B cell (primary cell): ENCODE results near the gene SCYL2. TPM values are rescaled to one million over a fixed set of nuclear protein-coding genes. Genes with fewer than 3 reads are reported as not detected.

ENCODE experiments used
- ATAC-seq: fragments of 200-7000 bp; cut with Tn5 transposase; one replicate; pipeline ENCODE4 v1.10.0; 2021; ENCODE audit warnings: low read depth, mild to moderate bottlenecking, moderate number of reproducible peaks, moderate library complexity
- CTCF ChIA-PET: fragments of 350-600 bp; sonication (Branson Sonifier 250); formaldehyde crosslinking; loops from one replicate; lab custom pipeline; 2021; ENCODE audit warnings: antibody characterized with exemption, inconsistent platforms; lab: Charles Lee
- POLR2A ChIA-PET: fragments of 350-600 bp; sonication (Branson Sonifier 250); formaldehyde crosslinking; loops from one replicate; lab custom pipeline; 2021; ENCODE audit warnings: antibody characterized with exemption; lab: Charles Lee
- DNase-seq: peaks from one replicate; pipeline ENCODE4 v3.0.0; 2013
- H2AFZ ChIP-seq: 2 replicates; pipeline ENCODE4 v1.6.1; 2012; ENCODE audit warnings: mild to moderate bottlenecking, low read depth, low read length; ENCODE audit not compliant: insufficient read depth, poor library complexity, severe bottlenecking
- H3K27ac ChIP-seq, 2 donors: 1 replicate in 1 of 2; 2 replicates in 1 of 2; pipeline ENCODE4 v1.5.1; 2012 to 2013; ENCODE audit warnings: low read length in 2 of 2, mild to moderate bottlenecking in 2 of 2, moderate library complexity in 1 of 2
- H3K27me3 ChIP-seq, 4 experiments: fragments of 200-600 bp in 1 of 4; sonication (generic) in 1 of 4; replicated peaks in 1 of 4; 1 replicate in 2 of 4; 2 replicates in 2 of 4; pipeline versions ENCODE4 v1.6.1 to v1.7.0; 2013 to 2016; ENCODE audit warnings: low read length in 3 of 4, mild to moderate bottlenecking in 2 of 4, mixed read lengths in 1 of 4, moderate library complexity in 1 of 4; ENCODE audit not compliant: insufficient read depth in 4 of 4, control insufficient read depth in 3 of 4; ENCODE audit errors: control extremely low read depth in 1 of 4
- H3K36me3 ChIP-seq, 2 experiments: replicated peaks in 1 of 2; 1 replicate in 1 of 2; 2 replicates in 1 of 2; pipeline versions ENCODE4 v1.6.1 to v1.7.1; 2013; ENCODE audit warnings: low read length in 1 of 2; ENCODE audit not compliant: insufficient read depth in 2 of 2, control insufficient read depth in 1 of 2; ENCODE audit errors: control extremely low read depth in 1 of 2, extremely low read depth in 1 of 2
- H3K4me1 ChIP-seq, 2 donors: fragments of 200-600 bp in 1 of 2; sonication (generic) in 1 of 2; 1 replicate in 1 of 2; 2 replicates in 1 of 2; pipeline versions ENCODE4 v1.5.1 to v1.6.1; 2013 to 2017; ENCODE audit warnings: low read length in 2 of 2; ENCODE audit not compliant: control insufficient read depth in 2 of 2, insufficient read depth in 2 of 2
- H3K4me2 ChIP-seq: replicated peaks from 2 replicates; pipeline ENCODE3; 2012; ENCODE audit warnings: mild to moderate bottlenecking, low read depth, low read length; ENCODE audit not compliant: poor library complexity, severe bottlenecking
- H3K4me3 ChIP-seq, 5 experiments: fragments of 200-600 bp in 1 of 5; sonication (generic) in 1 of 5; 1 replicate in 3 of 5; 2 replicates in 2 of 5; pipeline versions ENCODE4 v1.5.1 to v1.7.0; 2011 to 2016; ENCODE audit warnings: low read length in 4 of 5, mild to moderate bottlenecking in 4 of 5, low read depth in 2 of 5, control low read depth in 1 of 5, moderate library complexity in 1 of 5; ENCODE audit not compliant: insufficient read depth in 1 of 5; ENCODE audit errors: control extremely low read depth in 1 of 5, extremely low read depth in 1 of 5
- H3K79me2 ChIP-seq: fragments of 200-600 bp; sonication (generic); one replicate; pipeline ENCODE4 v1.6.0; 2016; ENCODE audit warnings: low read length; ENCODE audit not compliant: control insufficient read depth, insufficient read depth
- H3K9ac ChIP-seq: fragments of 200-600 bp; sonication (generic); 2 replicates; pipeline ENCODE4 v1.6.1; 2017; ENCODE audit warnings: mild to moderate bottlenecking, low read length, moderate library complexity
- H3K9me3 ChIP-seq, 3 donors: one replicate each; pipeline versions ENCODE4 v1.6.1 to v1.7.1; 2013; ENCODE audit warnings: low read length in 2 of 3; ENCODE audit not compliant: control insufficient read depth in 2 of 3, insufficient read depth in 1 of 3; ENCODE audit errors: control extremely low read depth in 1 of 3
- H4K20me1 ChIP-seq: 2 replicates; pipeline ENCODE4 v1.6.0; 2012; ENCODE audit warnings: mild to moderate bottlenecking, low read length; ENCODE audit not compliant: insufficient read depth, control insufficient read depth, poor library complexity, severe bottlenecking
- H3K27ac Mint-ChIP-seq: one replicate; pipeline ENCODE4 v1.8.0; 2021; ENCODE audit warnings: mixed read lengths
- H3K27me3 Mint-ChIP-seq: one replicate; pipeline ENCODE4 v1.8.0; 2021; ENCODE audit warnings: mixed read lengths
- H3K4me1 Mint-ChIP-seq: one replicate; pipeline ENCODE4 v1.8.0; 2021; ENCODE audit warnings: mixed read lengths
- H3K4me3 Mint-ChIP-seq: one replicate; pipeline ENCODE4 v1.8.0; 2021; ENCODE audit warnings: mixed read lengths
- H3K9me3 Mint-ChIP-seq: one replicate; pipeline ENCODE4 v1.8.0; 2022; ENCODE audit warnings: mixed read lengths; ENCODE audit not compliant: insufficient read depth
- CTCF ChIP-seq: fragments of 200-600 bp; IDR thresholded peaks from one replicate; pipeline ENCODE4 v1.8.0; 2022; ENCODE audit warnings: antibody characterized with exemption, mild to moderate bottlenecking
- EZH2 ChIP-seq: IDR thresholded peaks from 2 replicates; pipeline ENCODE4 v1.6.1; 2012; ENCODE audit warnings: borderline replicate concordance, low read depth, mild to moderate bottlenecking, moderate library complexity, low read length; ENCODE audit not compliant: insufficient read depth, poor library complexity, severe bottlenecking
- WGBS: methylation state at CpG from one replicate; pipeline ENCODE4 v1.1.5; 2013; ENCODE audit warnings: missing lambda C conversion rate; ENCODE audit not compliant: insufficient coverage; 5-methylcytosine and 5-hydroxymethylcytosine counted together
- intact Hi-C: fragments of 100-400 bp; cut with micrococcal nuclease; formaldehyde crosslinking; loops from one replicate; pipeline ENCODE4 v1.10.0; 2022
- polyA plus RNA-seq: library from polyadenylated mRNA; depleted of rRNA; stranded (reverse); fragments of >200 nt; gene quantifications from 2 replicates; pipeline ENCODE4 v1.2.3, GENCODE V29; 2012
- total RNA-seq, 2 donors: library from RNA; stranded (reverse); fragments of 120-200 nt in 1 of 2; gene quantifications; 1 replicate in 1 of 2; 2 replicates in 1 of 2; pipeline versions ENCODE4 v1.2.3 to v1.2.4, GENCODE V29; 2013 to 2022

SCYL2 gene
- total and polyA plus RNA-seq, 2 donors (not counting 1 experiment from before 2014, with no cell fraction given) = 8.8 to 38.4 TPM

- Mint-ChIP-seq H3K4me3 (no peak overlapping the region), H3K27ac (no peak overlapping the region), H3K9me3 (no peaks in the 10 kb centered on the region), H3K27me3 (peaks cover under 1% of the 10 kb centered on the region), H3K4me1 (no peaks in the 10 kb centered on the region)
- Histone ChIP-seq H3K9ac (no peak overlapping the region), H3K4me2 (no peak overlapping the region), H3K79me2 (no peaks in the 10 kb centered on the region), H3K4me1 (no peaks in the 10 kb centered on the region), H2AFZ (no peak overlapping the region), H3K9me3 (peaks cover 0 to 3% (median 0%) of the 10 kb centered on the region in 3 donors), H3K36me3 (no peaks in the 10 kb centered on the region), H3K27ac (no peak overlapping the region), H3K27me3 (peaks cover 0 to 4% (median 0%) of the 10 kb centered on the region in 4 experiments), H4K20me1 (no peaks in the 10 kb centered on the region), H3K4me3 (no peak overlapping the region)
- no peak for ATAC-seq
- no peak for DNase-seq
- POLR2A ChIA-PET = no interaction called here
- no CpG with 5 or more reads among the region's 6 CpGs for WGBS
- intact Hi-C loops = no loop called here
- TF ChIP-seq CTCF (no peak), EZH2 (no peak)
- CTCF ChIA-PET = no interaction called here
Observed at GRCh38 chr12:100382338-100382737, 115.4 kb downstream of the SCYL2 start.

- no peaks in the 10 kb centered on the region for H4K20me1 ChIP-seq
- no peak for DNase-seq
- no peaks in the 10 kb centered on the region for H3K27me3 Mint-ChIP-seq
- TF ChIP-seq CTCF (no peak), EZH2 (no peak)
- no peak overlapping the region for H3K4me2 ChIP-seq
- H3K4me1 Mint-ChIP-seq = no peaks in the 10 kb centered on the region
- WGBS = 100% methylated on average over 4 of the region's 9 CpGs
- no peak overlapping the region for H3K4me3 ChIP-seq
- no peaks in the 10 kb centered on the region for H3K79me2 ChIP-seq
- no peak overlapping the region for H2AFZ ChIP-seq
- H3K4me3 Mint-ChIP-seq = no peak overlapping the region
- no peaks in the 10 kb centered on the region for H3K9me3 Mint-ChIP-seq
- H3K9me3 ChIP-seq = peaks cover 0 to 3% (median 0%) of the 10 kb centered on the region in 3 donors
- no peak overlapping the region for H3K27ac Mint-ChIP-seq
- no peak for ATAC-seq
- H3K27me3 ChIP-seq = peaks cover 0 to under 1% (median 0%) of the 10 kb centered on the region in 4 experiments
- intact Hi-C loops = no loop called here
- H3K4me1 ChIP-seq = no peaks in the 10 kb centered on the region
- ChIA-PET POLR2A (no interaction called here), CTCF (no interaction called here)
- no peak overlapping the region for H3K27ac ChIP-seq
- no peaks in the 10 kb centered on the region for H3K36me3 ChIP-seq
- H3K9ac ChIP-seq = no peak overlapping the region
Observed at GRCh38 chr12:100383586-100384558, 116.9 kb downstream of the SCYL2 start.
